T-helper 9 cell (primary cell): ENCODE results near the gene CMPK1.

ENCODE experiments used
- DNase-seq: peaks from one replicate; pipeline ENCODE4 v3.0.0-alpha.2; 2020

Gene CMPK1

DNA sequence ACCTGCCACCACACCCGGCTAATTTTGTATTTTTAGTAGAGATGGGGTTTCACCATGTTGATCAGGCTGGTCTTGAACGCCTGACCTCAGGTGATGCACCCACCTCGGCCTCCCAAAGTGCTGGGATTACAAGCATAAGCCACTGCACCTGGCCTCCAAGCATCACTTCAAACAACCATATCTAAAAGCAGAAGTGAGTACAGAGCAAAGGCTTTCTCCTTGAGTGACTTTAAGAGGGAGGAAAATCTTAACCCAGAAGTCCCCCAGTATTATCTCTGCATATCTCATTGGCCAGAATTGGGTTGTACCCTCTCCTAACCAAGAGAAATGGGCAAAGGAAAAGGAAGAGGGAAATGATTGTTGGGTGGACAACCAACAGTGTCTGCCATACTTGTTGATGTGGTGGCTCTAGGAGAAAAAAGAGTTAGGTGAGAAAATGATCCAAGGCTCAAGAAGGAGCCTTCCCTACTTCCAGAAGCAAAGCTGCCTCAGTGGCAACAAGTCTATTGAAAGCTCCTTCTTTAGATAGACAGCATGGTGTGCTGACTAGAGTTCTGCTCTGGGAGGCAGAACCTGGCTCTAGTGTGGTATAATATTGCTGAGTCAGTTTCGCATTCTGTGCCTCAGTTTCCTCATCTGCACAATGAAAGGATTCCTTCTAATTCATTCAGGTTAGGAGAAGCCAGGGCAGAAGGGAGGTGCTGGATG lies 65.7 kb downstream of the CMPK1 start:
- DNase-seq: no peak

GRCh38 chr1:47399846-47400155 lies 66.2 kb downstream of the CMPK1 start:
- no peak for DNase-seq

DNA sequence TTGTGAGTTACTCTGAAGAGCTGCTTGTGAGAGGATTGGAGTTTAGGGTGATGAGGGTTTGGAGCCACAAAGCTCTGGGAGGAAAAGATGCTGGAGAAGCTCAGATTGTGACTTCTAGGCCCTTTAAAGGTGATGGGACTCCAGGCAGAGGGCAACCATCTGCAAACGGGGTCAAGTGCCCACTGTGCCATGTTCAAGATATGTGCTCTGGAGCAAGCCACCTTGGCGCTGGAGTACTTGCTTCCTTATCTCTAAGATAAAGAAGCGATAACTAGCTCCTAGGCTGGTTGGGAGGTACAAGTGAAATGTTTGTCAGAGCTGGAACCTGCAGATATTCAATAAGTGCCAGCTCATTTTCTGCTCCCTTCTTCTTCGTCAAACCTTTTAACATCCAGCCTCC lies 68.2 kb downstream of the CMPK1 start:
- DNase-seq: no peak

DNA sequence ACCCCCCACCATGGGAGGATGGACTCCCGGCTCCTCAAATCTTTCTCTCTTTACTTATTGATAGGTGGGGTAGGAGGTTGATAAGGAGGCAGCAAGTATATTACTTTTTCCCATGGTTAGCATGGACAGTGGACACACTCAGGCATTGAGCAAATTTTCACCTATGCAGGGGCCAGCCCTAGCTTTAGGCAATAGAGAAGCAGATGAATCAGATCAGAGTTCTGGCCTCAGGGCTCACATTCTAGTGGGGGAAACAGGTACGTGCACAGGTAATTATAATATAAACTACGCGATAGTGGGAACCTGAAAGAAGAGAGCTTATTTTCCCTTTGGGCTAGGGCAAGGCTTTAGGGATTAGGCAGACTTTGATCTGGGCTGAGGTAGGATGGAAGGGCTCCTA lies 69.0 kb downstream of the CMPK1 start:
- no peak for DNase-seq

GRCh38 chr1:47403321-47403910 lies 69.8 kb downstream of the CMPK1 start:
- DNase-seq: no peak

DNA sequence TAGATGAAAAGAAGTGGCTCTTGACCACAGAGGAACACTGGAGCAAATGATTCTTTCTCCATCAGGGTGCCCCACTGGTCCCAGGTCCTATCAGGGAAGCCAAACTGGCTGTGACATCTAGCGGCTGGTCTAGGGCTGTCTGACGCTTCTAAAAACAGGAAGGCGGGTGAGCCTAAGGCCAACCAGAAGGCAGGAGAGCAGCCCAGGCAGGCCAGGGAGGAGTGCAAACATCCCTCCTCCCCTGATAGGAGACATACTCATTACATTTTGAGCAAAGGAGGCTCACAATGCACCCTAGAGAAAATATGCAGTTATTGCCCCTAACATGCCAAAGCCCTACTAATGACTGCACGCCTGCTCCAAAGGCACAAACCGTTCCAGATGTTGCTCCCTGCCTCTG lies 72.1 kb downstream of the CMPK1 start:
- DNase-seq: no peak

GRCh38 chr1:47406966-47407365 lies 73.4 kb downstream of the CMPK1 start:
- no peak for DNase-seq

GRCh38 chr1:47407481-47407880 lies 73.9 kb downstream of the CMPK1 start:
- DNase-seq: no peak

- DNase-seq: no peak
Measured at GRCh38 chr1:47409311-47410067, 75.9 kb downstream of the CMPK1 start.

GRCh38 chr1:47410068-47410455 lies 76.5 kb downstream of the CMPK1 start:
- no peak for DNase-seq

GRCh38 chr1:47411436-47411835 lies 77.8 kb downstream of the CMPK1 start:
- no peak for DNase-seq

DNA sequence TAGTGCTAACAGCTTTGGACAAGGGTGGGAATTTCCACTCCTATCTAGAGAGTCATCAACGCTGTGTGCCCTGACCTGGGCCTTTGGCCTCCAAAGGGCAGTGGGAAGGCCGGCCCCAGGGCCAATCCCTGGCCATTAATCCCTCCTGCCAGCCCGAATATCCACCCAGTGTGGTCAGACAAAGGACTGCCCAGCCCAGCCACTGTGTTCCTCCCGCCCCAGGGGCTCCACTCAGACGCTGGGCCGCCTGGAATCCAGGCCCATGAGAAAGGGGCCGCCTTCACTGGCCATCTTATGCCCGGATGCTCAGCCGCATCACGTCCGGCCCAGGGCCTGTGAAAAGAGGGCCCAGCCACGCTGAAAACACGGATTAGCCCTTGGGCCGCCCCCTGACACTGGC lies 78.8 kb downstream of the CMPK1 start:
- DNase-seq: no peak

DNA sequence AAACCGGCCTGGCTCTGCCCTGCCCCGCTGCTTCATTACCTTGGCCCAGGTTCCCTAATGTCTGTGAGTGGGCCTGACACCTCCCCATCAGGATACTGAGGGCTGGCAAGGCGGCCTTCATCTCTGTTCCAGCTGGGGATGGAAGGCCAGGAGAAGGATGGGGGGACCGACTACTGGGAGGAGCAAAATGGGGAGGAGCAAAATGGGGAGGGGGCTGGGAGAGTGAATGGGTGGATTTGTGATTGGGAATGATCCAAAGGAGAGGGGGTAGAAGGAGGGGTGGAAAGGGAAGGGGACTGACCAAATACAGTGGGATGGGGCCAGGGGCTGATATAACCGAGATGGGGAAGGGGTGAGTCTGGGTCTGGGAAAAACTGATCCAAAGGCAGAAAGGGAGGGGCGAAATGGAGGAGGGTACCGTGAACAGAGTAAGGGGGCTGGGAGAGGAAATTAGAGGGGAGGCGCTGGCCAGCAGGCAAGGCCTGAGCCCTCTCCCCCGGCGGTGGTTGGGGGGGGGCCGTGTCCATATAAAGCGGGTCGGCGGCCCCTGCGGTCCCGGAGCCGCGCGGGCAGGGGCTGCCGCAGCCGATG lies 82.2 kb downstream of the CMPK1 start, which contains the start of gene FOXE3:
FOXE3 (plus strand) TSS at position 558 of the 591 bp plus-strand sequence; CDS start at position 589, 31 bp downstream.
- DNase-seq: no peak

DNA sequence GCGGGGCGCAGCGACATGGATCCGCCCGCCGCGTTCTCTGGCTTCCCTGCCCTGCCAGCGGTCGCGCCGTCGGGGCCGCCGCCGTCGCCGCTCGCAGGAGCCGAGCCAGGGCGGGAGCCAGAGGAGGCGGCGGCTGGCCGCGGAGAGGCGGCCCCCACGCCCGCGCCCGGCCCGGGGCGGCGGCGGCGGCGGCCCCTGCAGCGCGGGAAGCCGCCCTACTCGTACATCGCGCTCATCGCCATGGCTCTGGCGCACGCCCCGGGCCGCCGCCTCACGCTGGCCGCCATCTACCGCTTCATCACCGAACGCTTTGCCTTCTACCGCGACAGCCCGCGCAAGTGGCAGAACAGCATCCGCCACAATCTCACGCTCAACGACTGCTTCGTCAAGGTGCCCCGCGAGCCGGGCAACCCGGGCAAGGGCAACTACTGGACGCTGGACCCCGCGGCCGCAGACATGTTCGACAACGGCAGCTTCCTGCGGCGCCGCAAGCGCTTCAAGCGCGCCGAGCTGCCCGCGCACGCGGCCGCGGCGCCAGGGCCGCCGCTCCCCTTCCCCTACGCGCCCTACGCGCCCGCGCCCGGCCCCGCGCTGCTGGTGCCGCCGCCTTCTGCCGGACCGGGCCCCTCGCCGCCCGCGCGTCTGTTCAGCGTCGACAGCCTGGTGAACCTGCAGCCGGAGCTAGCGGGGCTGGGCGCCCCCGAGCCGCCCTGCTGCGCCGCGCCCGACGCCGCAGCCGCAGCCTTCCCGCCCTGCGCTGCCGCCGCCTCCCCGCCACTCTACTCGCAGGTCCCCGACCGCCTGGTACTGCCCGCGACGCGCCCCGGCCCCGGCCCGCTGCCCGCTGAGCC lies 83.0 kb downstream of the CMPK1 start:
- DNase-seq: no peak

DNA sequence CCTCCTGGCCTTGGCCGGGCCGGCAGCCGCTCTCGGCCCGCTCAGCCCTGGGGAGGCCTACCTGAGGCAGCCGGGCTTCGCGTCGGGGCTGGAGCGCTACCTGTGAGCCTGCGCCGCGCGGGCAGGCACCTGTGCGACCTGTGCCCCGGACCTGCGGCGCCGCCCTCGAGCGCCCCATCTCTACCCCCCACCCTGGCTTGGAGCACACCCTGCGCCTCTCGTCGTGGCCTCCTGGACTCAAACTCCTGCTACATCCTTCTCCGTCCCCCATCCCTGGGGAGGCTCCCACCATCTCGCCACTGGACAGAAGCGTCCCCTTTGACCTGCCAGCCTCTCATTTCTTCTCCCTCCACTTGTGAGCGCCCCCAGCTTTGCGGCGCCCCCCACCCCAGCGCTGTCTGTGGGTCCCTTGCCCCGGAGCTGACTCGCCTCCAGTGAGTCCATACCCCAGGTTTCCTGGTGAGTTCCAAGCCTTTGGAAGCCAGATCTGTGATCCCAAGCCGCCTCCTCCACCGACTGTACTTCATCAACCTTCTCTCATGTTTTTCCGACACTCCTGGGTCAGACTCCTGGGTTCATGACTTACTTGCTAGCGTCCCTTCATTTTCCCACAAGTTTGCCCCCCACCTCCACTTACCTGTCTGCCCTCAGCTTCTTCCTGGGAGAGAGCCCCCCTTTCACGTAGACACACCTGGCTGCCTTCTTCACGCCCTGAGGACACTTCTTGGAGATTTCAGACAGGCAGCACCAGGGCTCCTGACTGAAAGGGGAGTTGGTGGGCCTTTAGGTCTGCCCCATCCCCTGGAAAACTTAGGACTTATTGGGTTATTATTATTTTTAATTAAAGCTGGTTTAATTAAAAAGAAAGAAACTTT lies 83.8 kb downstream of the CMPK1 start:
- no peak for DNase-seq

- DNase-seq: no peak
Measured at GRCh38 chr1:47418122-47418521, 84.5 kb downstream of the CMPK1 start.

DNA sequence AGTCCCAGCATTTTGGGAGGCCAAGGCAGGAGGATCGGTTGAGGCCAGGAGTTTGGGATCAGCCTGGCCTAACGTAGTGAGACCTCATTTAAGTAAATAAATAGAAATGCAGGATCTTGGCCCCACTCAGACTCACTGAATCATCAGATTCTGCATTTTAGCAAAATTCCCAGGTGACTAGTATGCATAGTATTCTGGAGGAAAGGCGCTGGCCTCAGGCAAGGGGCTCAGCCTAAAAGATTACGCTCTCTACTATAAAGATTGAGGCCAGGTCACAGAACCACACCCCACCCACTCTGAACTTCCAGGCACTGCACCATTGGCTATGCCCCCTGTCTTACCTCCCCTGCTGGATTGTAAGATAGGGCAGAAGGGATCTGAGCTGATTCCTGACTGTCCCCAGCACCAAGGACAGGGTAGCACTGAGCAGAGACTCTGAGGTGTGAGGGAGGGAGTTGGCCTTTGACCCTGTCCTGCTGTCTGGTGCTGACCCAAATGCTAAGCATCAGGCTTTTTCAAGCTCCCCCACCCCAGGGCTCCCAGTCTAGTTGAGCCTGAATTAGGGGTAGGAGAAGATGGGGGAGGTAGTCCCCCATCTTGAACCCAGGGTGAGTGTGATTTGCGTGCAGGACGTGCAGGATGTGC lies 85.2 kb downstream of the CMPK1 start:
- DNase-seq: no peak

DNA sequence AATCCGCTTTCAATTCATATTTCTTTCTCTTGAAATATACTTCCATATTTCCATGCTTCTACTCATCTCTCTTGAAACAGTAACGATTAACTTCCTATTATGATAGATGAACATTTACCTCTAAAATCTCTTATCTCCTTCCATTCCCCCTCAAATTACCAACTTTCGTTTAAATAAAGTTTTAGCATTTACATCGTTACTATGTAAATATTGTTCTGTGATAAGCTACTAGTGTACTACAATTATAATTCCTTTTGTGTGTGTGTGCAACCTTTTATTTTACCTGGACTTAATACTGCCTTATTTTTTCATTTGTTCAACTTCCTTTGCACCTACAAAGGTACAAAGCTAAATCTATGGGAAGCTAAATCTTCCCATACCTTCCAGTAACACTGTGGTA lies 87.0 kb downstream of the CMPK1 start:
- no peak for DNase-seq

- no peak for DNase-seq
Measured at GRCh38 chr1:47423872-47424271, 90.3 kb downstream of the CMPK1 start.

GRCh38 chr1:47424336-47424982 lies 90.9 kb downstream of the CMPK1 start:
- no peak for DNase-seq
